ENCODE data around the gene METAP2. TPM values are rescaled to one million over a fixed set of nuclear protein-coding genes. Genes with fewer than 3 reads are reported as not detected.

METAP2 gene
- total and polyA plus RNA-seq, 2 experiments from 2014 or later, result 111 to 159 TPM

- no peaks in the 10 kb centered on the region for H3K79me2 ChIP-seq (replicated peaks; ENCODE audit: insufficient read depth)
- ATAC-seq (no peak), DNase-seq (ENCODE audit: low spot score) (no peak)
- H3K4me2 ChIP-seq, result no peak overlapping the region
- no peak overlapping the region for H2AFZ ChIP-seq
- H3K27ac Mint-ChIP-seq, result no peak overlapping the region
- H3K4me3 Mint-ChIP-seq, result no peak overlapping the region
- no peaks in the 10 kb centered on the region for H3K27me3 ChIP-seq (ENCODE audit: insufficient read depth)
- TF ChIP-seq, protein P1, sequence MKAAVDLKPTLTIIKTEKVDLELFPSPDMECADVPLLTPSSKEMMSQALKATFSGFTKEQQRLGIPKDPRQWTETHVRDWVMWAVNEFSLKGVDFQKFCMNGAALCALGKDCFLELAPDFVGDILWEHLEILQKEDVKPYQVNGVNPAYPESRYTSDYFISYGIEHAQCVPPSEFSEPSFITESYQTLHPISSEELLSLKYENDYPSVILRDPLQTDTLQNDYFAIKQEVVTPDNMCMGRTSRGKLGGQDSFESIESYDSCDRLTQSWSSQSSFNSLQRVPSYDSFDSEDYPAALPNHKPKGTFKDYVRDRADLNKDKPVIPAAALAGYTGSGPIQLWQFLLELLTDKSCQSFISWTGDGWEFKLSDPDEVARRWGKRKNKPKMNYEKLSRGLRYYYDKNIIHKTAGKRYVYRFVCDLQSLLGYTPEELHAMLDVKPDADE (IDR thresholded peaks at IDR 0.05), result no peak
- no peak for TF ChIP-seq JUNB (IDR thresholded peaks at IDR 0.05; ENCODE audit: unreplicated experiment)
- TF ChIP-seq ZNF462 (CRISPR knock-in tag; IDR thresholded peaks at IDR 0.05), result no peak
- no peak for TF ChIP-seq ZNF114 (CRISPR knock-in tag; IDR thresholded peaks at IDR 0.05)
- TF ChIP-seq, protein P2, sequence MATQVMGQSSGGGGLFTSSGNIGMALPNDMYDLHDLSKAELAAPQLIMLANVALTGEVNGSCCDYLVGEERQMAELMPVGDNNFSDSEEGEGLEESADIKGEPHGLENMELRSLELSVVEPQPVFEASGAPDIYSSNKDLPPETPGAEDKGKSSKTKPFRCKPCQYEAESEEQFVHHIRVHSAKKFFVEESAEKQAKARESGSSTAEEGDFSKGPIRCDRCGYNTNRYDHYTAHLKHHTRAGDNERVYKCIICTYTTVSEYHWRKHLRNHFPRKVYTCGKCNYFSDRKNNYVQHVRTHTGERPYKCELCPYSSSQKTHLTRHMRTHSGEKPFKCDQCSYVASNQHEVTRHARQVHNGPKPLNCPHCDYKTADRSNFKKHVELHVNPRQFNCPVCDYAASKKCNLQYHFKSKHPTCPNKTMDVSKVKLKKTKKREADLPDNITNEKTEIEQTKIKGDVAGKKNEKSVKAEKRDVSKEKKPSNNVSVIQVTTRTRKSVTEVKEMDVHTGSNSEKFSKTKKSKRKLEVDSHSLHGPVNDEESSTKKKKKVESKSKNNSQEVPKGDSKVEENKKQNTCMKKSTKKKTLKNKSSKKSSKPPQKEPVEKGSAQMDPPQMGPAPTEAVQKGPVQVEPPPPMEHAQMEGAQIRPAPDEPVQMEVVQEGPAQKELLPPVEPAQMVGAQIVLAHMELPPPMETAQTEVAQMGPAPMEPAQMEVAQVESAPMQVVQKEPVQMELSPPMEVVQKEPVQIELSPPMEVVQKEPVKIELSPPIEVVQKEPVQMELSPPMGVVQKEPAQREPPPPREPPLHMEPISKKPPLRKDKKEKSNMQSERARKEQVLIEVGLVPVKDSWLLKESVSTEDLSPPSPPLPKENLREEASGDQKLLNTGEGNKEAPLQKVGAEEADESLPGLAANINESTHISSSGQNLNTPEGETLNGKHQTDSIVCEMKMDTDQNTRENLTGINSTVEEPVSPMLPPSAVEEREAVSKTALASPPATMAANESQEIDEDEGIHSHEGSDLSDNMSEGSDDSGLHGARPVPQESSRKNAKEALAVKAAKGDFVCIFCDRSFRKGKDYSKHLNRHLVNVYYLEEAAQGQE (IDR thresholded peaks at IDR 0.05; ENCODE audit: unreplicated experiment), result no peak
- no peak for TF ChIP-seq CTCF (conservative IDR thresholded peaks at IDR 0.05; ENCODE audit: low read depth in 2 of 2)
- no peak for TF ChIP-seq EZH2phosphoT487 (IDR thresholded peaks at IDR 0.05; ENCODE audit: unreplicated experiment)
- no peaks in the 10 kb centered on the region for H3F3A ChIP-seq (replicated peaks; ENCODE audit: low read depth)
- no peaks in the 10 kb centered on the region; the same call in 1 of the 2 replicates for H3K36me3 ChIP-seq (ENCODE audit: insufficient read depth)
- no peak overlapping the region for H3K4me3 ChIP-seq
- peaks cover 35% of the 10 kb centered on the region for H3K9me3 Mint-ChIP-seq
- H3K4me1 ChIP-seq (ENCODE audit: insufficient read depth), result no peaks in the 10 kb centered on the region
- H3K27me3 Mint-ChIP-seq (ENCODE audit: insufficient read depth, low read depth, poor library complexity), result peaks cover 6% of the 10 kb centered on the region
- no peak overlapping the region for H3K27ac ChIP-seq (ENCODE audit: low read depth)
- H3K36me3 Mint-ChIP-seq (ENCODE audit: low read depth), result peaks cover 19% of the 10 kb centered on the region
- H3K9me2 ChIP-seq (ENCODE audit: insufficient read depth), result 0 out of 2 replicates have a peak, but pooled peaks cover 7% of the 10 kb centered on the region
- no peaks in the 10 kb centered on the region for H4K20me1 ChIP-seq (replicated peaks; ENCODE audit: insufficient read depth)
- H3K4me1 Mint-ChIP-seq, result no peaks in the 10 kb centered on the region
Measured at GRCh38 chr12:95459310-95459709, 14.6 kb upstream of the METAP2 start.

Measured in GM23338 (cell line).